A673 (cell line): ENCODE measurements around the gene CSNK1D.

ENCODE experiments used
- EZH2 ChIP-seq: fragments of 200-600 bp; sonication (generic); IDR thresholded peaks from 2 replicates; pipeline ENCODE4 v1.6.1; 2017; ENCODE audit warnings: borderline replicate concordance, low read depth, mild to moderate bottlenecking, mixed read lengths, antibody characterized with exemption, low read length; ENCODE audit not compliant: poor library complexity, severe bottlenecking
- TF ChIP-seq, protein P1 (sequence below): fragments of 300-800, 200-600 bp; sonication (generic); conservative IDR thresholded peaks from 2 replicates; pipeline ENCODE4 v1.5.1; 2017; ENCODE audit warnings: low read depth, mild to moderate bottlenecking, antibody characterized with exemption, low read length, moderate library complexity, mixed read lengths

DNA sequence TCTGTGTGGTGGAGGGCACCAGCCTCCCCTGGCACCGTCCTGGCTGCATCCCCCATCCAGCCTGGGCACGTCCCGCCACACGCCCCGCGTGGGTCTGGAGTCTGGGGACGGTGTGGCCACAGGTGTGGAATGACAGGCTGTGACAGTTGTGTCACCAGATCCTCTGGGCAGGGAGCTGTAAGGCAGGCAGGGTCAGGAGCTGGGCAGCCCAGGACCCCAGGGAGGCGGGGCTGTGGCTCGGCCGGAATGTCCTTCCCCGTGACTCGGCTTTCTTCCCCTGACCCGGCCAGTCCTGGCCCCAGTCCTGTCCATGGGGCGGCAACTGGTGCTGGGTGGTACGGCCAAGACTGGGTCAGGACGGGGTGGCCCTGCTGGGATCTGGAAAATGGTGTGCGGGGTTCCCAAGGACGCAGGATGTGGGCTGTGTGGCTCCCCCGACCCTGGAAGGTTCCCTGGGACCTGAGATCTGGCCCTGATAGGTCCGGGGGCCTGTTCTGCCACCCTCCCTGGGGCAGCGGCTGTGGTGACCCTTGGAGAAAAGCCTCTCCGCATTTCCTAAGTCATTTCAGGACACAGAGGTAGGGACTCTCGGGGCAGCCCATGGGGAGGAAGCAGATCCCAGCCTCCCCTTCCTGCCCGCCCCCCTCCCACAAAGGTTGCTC lies 48.0 kb downstream of the CSNK1D start:
- TF ChIP-seq, protein P1, sequence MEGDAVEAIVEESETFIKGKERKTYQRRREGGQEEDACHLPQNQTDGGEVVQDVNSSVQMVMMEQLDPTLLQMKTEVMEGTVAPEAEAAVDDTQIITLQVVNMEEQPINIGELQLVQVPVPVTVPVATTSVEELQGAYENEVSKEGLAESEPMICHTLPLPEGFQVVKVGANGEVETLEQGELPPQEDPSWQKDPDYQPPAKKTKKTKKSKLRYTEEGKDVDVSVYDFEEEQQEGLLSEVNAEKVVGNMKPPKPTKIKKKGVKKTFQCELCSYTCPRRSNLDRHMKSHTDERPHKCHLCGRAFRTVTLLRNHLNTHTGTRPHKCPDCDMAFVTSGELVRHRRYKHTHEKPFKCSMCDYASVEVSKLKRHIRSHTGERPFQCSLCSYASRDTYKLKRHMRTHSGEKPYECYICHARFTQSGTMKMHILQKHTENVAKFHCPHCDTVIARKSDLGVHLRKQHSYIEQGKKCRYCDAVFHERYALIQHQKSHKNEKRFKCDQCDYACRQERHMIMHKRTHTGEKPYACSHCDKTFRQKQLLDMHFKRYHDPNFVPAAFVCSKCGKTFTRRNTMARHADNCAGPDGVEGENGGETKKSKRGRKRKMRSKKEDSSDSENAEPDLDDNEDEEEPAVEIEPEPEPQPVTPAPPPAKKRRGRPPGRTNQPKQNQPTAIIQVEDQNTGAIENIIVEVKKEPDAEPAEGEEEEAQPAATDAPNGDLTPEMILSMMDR, result no peak
- TF ChIP-seq EZH2, result no peak
